ENCODE measurements around the gene RBPJL. TPM values are rescaled to one million over a fixed set of nuclear protein-coding genes. Genes with fewer than 3 reads are reported as not detected.

RBPJL gene
- total RNA-seq, 1 experiment from 2014 or later, result not detected

GRCh38 chr20:45325371-45325770 is 18.7 kb downstream of the RBPJL start:
- H3K9me3 ChIP-seq (ENCODE audit: low read depth, low read length, poor library complexity, severe bottlenecking), result no peaks in the 10 kb centered on the region
- no peak overlapping the region for H3K4me3 ChIP-seq (ENCODE audit: low read depth, low read length, poor library complexity, severe bottlenecking)
- peaks cover 15% of the 10 kb centered on the region for H3K36me3 ChIP-seq (ENCODE audit: insufficient read depth, low read length, poor library complexity, severe bottlenecking)
- ChIA-PET POLR2A (ENCODE audit: low non-redundant PET) (no interaction called here), CTCF (no interaction called here)
- H3K27ac ChIP-seq (ENCODE audit: low read depth, low read length, poor library complexity, severe bottlenecking), result peak overlapping the region; percentile 16
- BruUV-seq (replicated peaks), result no TSS peak
- peaks cover 9% of the 10 kb centered on the region for H3K4me1 ChIP-seq (ENCODE audit: insufficient read depth, low read length, poor library complexity, severe bottlenecking)
- intact Hi-C loops (cut with micrococcal nuclease; ENCODE audit: unreplicated experiment), result no loop called here
- no peak for TF ChIP-seq CTCF (conservative IDR thresholded peaks at IDR 0.05; ENCODE audit: low read depth, low read length)
- TF ChIP-seq EZH2 (IDR thresholded peaks at IDR 0.05; ENCODE audit: borderline replicate concordance, low read depth, low read length, poor library complexity, severe bottlenecking), result no peak
- DNase-seq (ENCODE audit: low spot score), result no peak
- no peaks in the 10 kb centered on the region for H3K27me3 ChIP-seq (replicated peaks; ENCODE audit: insufficient read depth, low read depth, low read length, poor library complexity)

DNA sequence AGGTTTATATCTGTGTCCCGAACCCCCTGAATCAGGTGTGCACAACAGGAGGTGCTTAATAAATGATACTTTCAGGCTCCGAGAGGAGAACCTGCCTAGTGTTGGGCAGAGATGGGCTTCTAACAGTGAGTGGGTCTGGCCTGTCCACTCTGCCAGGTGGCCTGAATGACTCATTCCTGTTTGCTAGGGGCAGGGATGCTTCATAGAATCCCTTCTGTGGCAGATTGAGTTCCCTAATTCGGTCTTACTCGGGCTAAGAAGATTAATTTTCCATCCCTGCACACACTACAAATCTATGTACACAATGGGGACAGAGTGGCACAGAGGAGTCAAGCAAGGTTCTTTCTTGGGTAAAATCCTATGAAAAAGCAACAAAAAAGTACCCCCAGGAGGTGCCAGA is 21.8 kb downstream of the RBPJL start:
- no peak for DNase-seq (ENCODE audit: low spot score)
- no peak for TF ChIP-seq EZH2 (IDR thresholded peaks at IDR 0.05; ENCODE audit: borderline replicate concordance, low read depth, low read length, poor library complexity, severe bottlenecking)
- no peak for TF ChIP-seq CTCF (conservative IDR thresholded peaks at IDR 0.05; ENCODE audit: low read depth, low read length)
- no peaks in the 10 kb centered on the region for H3K27me3 ChIP-seq (replicated peaks; ENCODE audit: insufficient read depth, low read depth, low read length, poor library complexity)
- POLR2A ChIA-PET (ENCODE audit: low non-redundant PET), result no interaction called here
- peaks cover 9% of the 10 kb centered on the region for H3K4me1 ChIP-seq (ENCODE audit: insufficient read depth, low read length, poor library complexity, severe bottlenecking)
- H3K9me3 ChIP-seq (ENCODE audit: low read depth, low read length, poor library complexity, severe bottlenecking), result no peaks in the 10 kb centered on the region
- no peak overlapping the region for H3K4me3 ChIP-seq (ENCODE audit: low read depth, low read length, poor library complexity, severe bottlenecking)
- CTCF ChIA-PET, result no interaction called here
- intact Hi-C loops (cut with micrococcal nuclease; ENCODE audit: unreplicated experiment), result no loop called here
- H3K27ac ChIP-seq (ENCODE audit: low read depth, low read length, poor library complexity, severe bottlenecking), result no peak overlapping the region
- H3K36me3 ChIP-seq (ENCODE audit: insufficient read depth, low read length, poor library complexity, severe bottlenecking), result peaks cover 23% of the 10 kb centered on the region
- no TSS peak for BruUV-seq (replicated peaks)

DNA sequence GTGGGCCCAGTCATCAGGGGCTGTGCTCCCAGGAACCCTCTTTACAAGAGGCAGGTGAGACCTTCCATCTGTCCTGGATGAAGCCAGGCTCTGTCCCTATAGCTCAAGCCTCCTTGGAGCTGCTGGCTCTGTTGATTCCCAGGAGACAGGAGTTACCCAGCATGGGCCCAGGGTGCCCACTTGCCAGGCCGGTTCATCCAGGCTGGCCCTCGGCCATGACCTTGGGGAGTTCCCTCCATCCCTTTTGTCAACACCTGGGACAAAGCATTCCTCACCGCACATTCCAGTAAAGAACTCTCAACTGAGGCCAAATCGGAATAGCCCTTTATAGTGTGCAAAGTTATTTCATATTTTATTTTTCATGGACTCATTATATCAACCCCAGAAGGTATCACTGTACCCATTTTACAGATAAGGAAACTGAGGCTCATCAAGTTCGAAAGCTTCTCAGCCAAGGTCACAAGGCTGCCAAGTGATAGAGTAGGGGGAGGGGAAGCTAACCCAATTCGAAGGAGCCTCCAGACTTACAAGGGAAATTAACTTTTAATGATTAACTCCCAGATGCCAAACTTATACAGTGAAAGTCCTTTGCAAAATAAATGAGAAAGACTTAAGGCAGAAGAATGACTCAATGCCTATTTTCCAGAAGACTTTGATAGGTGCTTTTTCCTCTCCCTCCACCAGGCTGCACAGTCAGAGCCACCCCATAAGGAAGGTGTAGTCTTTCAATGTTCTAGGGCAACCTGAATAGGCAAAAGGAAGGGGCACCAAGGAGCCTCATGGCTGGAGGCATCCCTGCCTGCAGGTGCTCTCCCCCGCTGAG is 23.1 kb downstream of the RBPJL start:
- peaks cover 9% of the 10 kb centered on the region for H3K4me1 ChIP-seq (ENCODE audit: insufficient read depth, low read length, poor library complexity, severe bottlenecking)
- CTCF ChIA-PET, result interaction anchor here (0.6 kb wide), 1 partner anchor 55 kb away, joined by 3 read pairs; no protein-coding TSS in a partner anchor
- H3K4me3 ChIP-seq (ENCODE audit: low read depth, low read length, poor library complexity, severe bottlenecking), result no peak overlapping the region
- POLR2A ChIA-PET (ENCODE audit: low non-redundant PET), result no interaction called here
- DNase-seq (ENCODE audit: low spot score), result no peak
- H3K9me3 ChIP-seq (ENCODE audit: low read depth, low read length, poor library complexity, severe bottlenecking), result no peaks in the 10 kb centered on the region
- TF ChIP-seq CTCF (conservative IDR thresholded peaks at IDR 0.05; ENCODE audit: low read depth, low read length) (no peak), EZH2 (IDR thresholded peaks at IDR 0.05; ENCODE audit: borderline replicate concordance, low read depth, low read length, poor library complexity, severe bottlenecking) (no peak)
- no peak overlapping the region for H3K27ac ChIP-seq (ENCODE audit: low read depth, low read length, poor library complexity, severe bottlenecking)
- intact Hi-C loops (cut with micrococcal nuclease; ENCODE audit: unreplicated experiment), result no loop called here
- H3K27me3 ChIP-seq (replicated peaks; ENCODE audit: insufficient read depth, low read depth, low read length, poor library complexity), result no peaks in the 10 kb centered on the region
- no TSS peak for BruUV-seq (replicated peaks)
- H3K36me3 ChIP-seq (ENCODE audit: insufficient read depth, low read length, poor library complexity, severe bottlenecking), result peaks cover 23% of the 10 kb centered on the region

Measured in A673 (cell line).